Astrocyte of the spinal cord (primary cell): ENCODE data around the gene HCLS1.

Experiments used
- DNase-seq: peaks from one replicate; pipeline ENCODE4 v3.0.0; 2011; ENCODE audit warnings: low read depth, low spot score
- H3K4me3 ChIP-seq: 2 replicates; pipeline ENCODE4 v1.5.1; 2011; ENCODE audit warnings: low read depth, mild to moderate bottlenecking, low read length, moderate library complexity
- CTCF ChIP-seq: IDR thresholded peaks from 2 replicates; pipeline ENCODE4 v1.5.1; 2012; ENCODE audit warnings: low read depth, mild to moderate bottlenecking, low read length, inconsistent platforms
- in situ Hi-C: cut with HindIII; loops from 2 replicates; pipeline ENCODE4 v1.10.0; 2017; ENCODE audit warnings: low sequenced_read_pairs

Gene HCLS1

GRCh38 chr3:121670676-121671075 is 10.0 kb upstream of the HCLS1 start:
- H3K4me3 ChIP-seq = no peak overlapping the region
- no peak for TF ChIP-seq CTCF
- in situ Hi-C loops = no loop called here
- DNase-seq = no peak

GRCh38 chr3:121667333-121667732 is 6.6 kb upstream of the HCLS1 start:
- in situ Hi-C loops = no loop called here
- TF ChIP-seq CTCF = no peak

GRCh38 chr3:121665488-121665887 is 4.8 kb upstream of the HCLS1 start:
- TF ChIP-seq CTCF = no peak
- H3K4me3 ChIP-seq = no peak overlapping the region
- DNase-seq = no peak
- in situ Hi-C loops = no loop called here

More at GRCh38 chr3:121667333-121667732, 6.6 kb upstream of the HCLS1 start:
- no peak overlapping the region for H3K4me3 ChIP-seq
- DNase-seq = no peak

- H3K4me3 ChIP-seq = no peak overlapping the region
- TF ChIP-seq CTCF = no peak
- in situ Hi-C loops = no loop called here
- no peak for DNase-seq
Measured at GRCh38 chr3:121663171-121663847, 2.6 kb upstream of the HCLS1 start.

- no peak for DNase-seq
- in situ Hi-C loops = no loop called here
- no peak overlapping the region for H3K4me3 ChIP-seq
- TF ChIP-seq CTCF = no peak
Measured at GRCh38 chr3:121662742-121663141, 2.0 kb upstream of the HCLS1 start.

- H3K4me3 ChIP-seq = no peak overlapping the region
- TF ChIP-seq CTCF = no peak
- in situ Hi-C loops = no loop called here
- no peak for DNase-seq
Measured at GRCh38 chr3:121661376-121661775, 673 bp upstream of the HCLS1 start.
